CD14-positive monocyte (primary cell): ENCODE results near the gene DENND1A. TPM values are rescaled to one million over a fixed set of nuclear protein-coding genes. Genes with fewer than 3 reads are reported as not detected.

ENCODE experiments used
- DNase-seq, 3 donors: peaks; one replicate each; pipeline ENCODE4 v3.0.0-alpha.2; 2011 to 2022
- H2AFZ ChIP-seq: 2 replicates; pipeline ENCODE4 v1.6.0; 2012; ENCODE audit warnings: mild to moderate bottlenecking, low read depth, low read length, inconsistent platforms; ENCODE audit not compliant: insufficient read depth, poor library complexity, severe bottlenecking
- H3K27ac ChIP-seq, 2 donors: 1 replicate in 1 of 2; 2 replicates in 1 of 2; pipeline ENCODE4 v1.5.1; 2012 to 2013; ENCODE audit warnings: low read length in 2 of 2, control low read depth in 1 of 2, inconsistent platforms in 1 of 2, low read depth in 1 of 2, mild to moderate bottlenecking in 1 of 2
- H3K27me3 ChIP-seq, 2 donors: one replicate each; pipeline versions ENCODE4 v1.6.0 to v1.6.1; 2011 to 2013; ENCODE audit warnings: low read length in 2 of 2; ENCODE audit not compliant: control insufficient read depth in 2 of 2, insufficient read depth in 2 of 2
- H3K36me3 ChIP-seq, 2 donors: replicated peaks in 1 of 2; 1 replicate in 1 of 2; 2 replicates in 1 of 2; pipeline versions ENCODE4 v1.5.1 to v1.6.1; 2012 to 2013; ENCODE audit warnings: low read length in 2 of 2, control low read depth in 1 of 2, inconsistent platforms in 1 of 2, mild to moderate bottlenecking in 1 of 2; ENCODE audit not compliant: insufficient read depth in 2 of 2, control insufficient read depth in 1 of 2
- H3K4me1 ChIP-seq, 2 donors: 1 replicate in 1 of 2; 2 replicates in 1 of 2; pipeline versions ENCODE4 v1.5.1 to v1.6.1; 2012 to 2013; ENCODE audit warnings: low read length in 2 of 2, control low read depth in 1 of 2, inconsistent platforms in 1 of 2, mild to moderate bottlenecking in 1 of 2, moderate library complexity in 1 of 2; ENCODE audit not compliant: insufficient read depth in 2 of 2, control insufficient read depth in 1 of 2
- H3K4me2 ChIP-seq: replicated peaks from 2 replicates; pipeline ENCODE3; 2012; ENCODE audit warnings: low read length, moderate library complexity, mild to moderate bottlenecking; ENCODE audit not compliant: poor library complexity, severe bottlenecking; ENCODE audit errors: extremely low read depth
- H3K4me3 ChIP-seq, 3 experiments: fragments of 200-600 bp in 1 of 3; sonication (generic) in 1 of 3; replicated peaks in 1 of 3; 1 replicate in 2 of 3; 2 replicates in 1 of 3; pipeline ENCODE4 v1.5.1; 2011 to 2013; ENCODE audit warnings: low read length in 3 of 3, mild to moderate bottlenecking in 3 of 3, control low read depth in 2 of 3, low read depth in 2 of 3, inconsistent platforms in 1 of 3, moderate library complexity in 1 of 3
- H3K79me2 ChIP-seq: 2 replicates; pipeline ENCODE4 v1.6.0; 2012; ENCODE audit warnings: mild to moderate bottlenecking, control low read depth, inconsistent platforms, low read length, moderate library complexity; ENCODE audit not compliant: insufficient read depth
- H3K9ac ChIP-seq: 2 replicates; pipeline ENCODE4 v1.6.0; 2017; ENCODE audit warnings: low read length, mild to moderate bottlenecking; ENCODE audit not compliant: insufficient read depth, poor library complexity, severe bottlenecking
- H3K9me3 ChIP-seq, 2 donors: replicated peaks in 1 of 2; 1 replicate in 1 of 2; 2 replicates in 1 of 2; pipeline versions ENCODE4 v1.5.1 to v1.6.1; 2012 to 2013; ENCODE audit warnings: low read length in 2 of 2, control low read depth in 1 of 2; ENCODE audit not compliant: control insufficient read depth in 1 of 2, insufficient read depth in 1 of 2
- H4K20me1 ChIP-seq: 2 replicates; pipeline ENCODE4 v1.6.0; 2012; ENCODE audit warnings: mild to moderate bottlenecking, low read length, control low read depth, moderate library complexity; ENCODE audit not compliant: insufficient read depth
- H3K27ac Mint-ChIP-seq, 7 donors: one replicate each; pipeline ENCODE4 v1.8.0; 2020; ENCODE audit warnings: mild to moderate bottlenecking in 7 of 7, mixed read lengths in 7 of 7, moderate library complexity in 6 of 7, inconsistent platforms in 2 of 7
- H3K27me3 Mint-ChIP-seq, 3 donors: one replicate each; pipeline ENCODE4 v1.8.0; 2021 to 2022; ENCODE audit warnings: low read depth in 3 of 3, mild to moderate bottlenecking in 3 of 3, mixed read lengths in 3 of 3, moderate library complexity in 3 of 3, inconsistent platforms in 1 of 3
- H3K36me3 Mint-ChIP-seq, 2 donors: one replicate each; pipeline ENCODE4 v1.8.0; 2020; ENCODE audit warnings: mixed read lengths in 2 of 2, inconsistent platforms in 1 of 2, mild to moderate bottlenecking in 1 of 2
- H3K4me1 Mint-ChIP-seq: one replicate; pipeline ENCODE4 v1.8.0; 2020; ENCODE audit warnings: mild to moderate bottlenecking, mixed read lengths
- H3K4me3 Mint-ChIP-seq, 2 donors: one replicate each; pipeline ENCODE4 v1.8.0; 2020; ENCODE audit warnings: mild to moderate bottlenecking in 2 of 2, mixed read lengths in 2 of 2, moderate library complexity in 1 of 2
- H3K9me3 Mint-ChIP-seq, 7 donors: one replicate each; pipeline ENCODE4 v1.8.0; 2020 to 2022; ENCODE audit warnings: mixed read lengths in 7 of 7, mild to moderate bottlenecking in 6 of 7, moderate library complexity in 6 of 7, inconsistent platforms in 2 of 7
- CTCF ChIP-seq: fragments of 200-600 bp; IDR thresholded peaks from one replicate; pipeline ENCODE4 v1.8.0; 2022; ENCODE audit warnings: antibody characterized with exemption, mild to moderate bottlenecking
- WGBS: methylation state at CpG from one replicate; pipeline ENCODE4 v1.1.5; 2013; ENCODE audit warnings: missing lambda C conversion rate; ENCODE audit not compliant: insufficient coverage; 5-methylcytosine and 5-hydroxymethylcytosine counted together
- intact Hi-C, 2 donors: fragments of 100-400 bp; cut with micrococcal nuclease; formaldehyde crosslinking; loops; one replicate each; pipeline versions ENCODE4 v1.15.0 to v1.15.1; 2023
- polyA plus RNA-seq, 3 donors: library from polyadenylated mRNA; depleted of rRNA in 1 of 3; unstranded in 2 of 3; stranded (reverse) in 1 of 3; fragments of 300-500 nt in 2 of 3; fragments of >200 nt in 1 of 3; fragmentation: Illumina TruSeq in 2 of 3; gene quantifications; 1 replicate in 2 of 3; 2 replicates in 1 of 3; pipeline ENCODE4 v1.2.3, GENCODE V29; 2012 to 2021

Gene DENND1A
- polyA plus RNA-seq, 3 donors: 24.8 to 73.0 (median 29.4) TPM

DNA sequence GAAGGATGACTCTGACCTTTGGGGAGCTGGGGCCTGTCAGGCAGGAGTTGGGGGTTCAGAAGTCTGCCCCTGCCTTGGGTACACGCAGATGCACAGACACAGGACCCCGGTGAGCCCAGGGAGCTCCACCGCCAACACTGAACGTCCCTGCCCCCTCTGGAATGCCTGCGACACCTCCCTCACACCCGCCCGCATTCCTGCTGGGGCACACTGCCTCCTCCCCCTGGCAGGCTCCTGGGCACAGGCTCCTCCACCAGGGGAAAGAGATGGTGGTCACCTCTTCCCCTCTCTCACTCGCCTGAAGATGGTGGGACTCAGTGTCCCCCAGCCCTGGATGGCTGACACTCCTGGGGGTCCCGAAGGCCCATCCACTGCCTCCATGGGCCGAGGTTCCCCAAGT is 561.9 kb downstream of the DENND1A start:
- H3K9ac ChIP-seq: no peak overlapping the region
- H3K27ac Mint-ChIP-seq: no peak overlapping the region

GRCh38 chr9:123365881-123366528 is 563.9 kb downstream of the DENND1A start:
- intact Hi-C loops: no loop called here
- Mint-ChIP-seq H3K27me3 (peaks cover 20 to 27% (median 20%) of the 10 kb centered on the region in 3 donors), H3K27ac (no peak overlapping the region), H3K9me3 (peaks cover 0 to 2% (median 0%) of the 10 kb centered on the region in 7 donors), H3K36me3 (no peaks in the 10 kb centered on the region), H3K4me3 (no peak overlapping the region), H3K4me1 (no peaks in the 10 kb centered on the region)
- DNase-seq: no peak
- Histone ChIP-seq H3K4me3 (no peak overlapping the region), H3K79me2 (no peaks in the 10 kb centered on the region), H3K9me3 (no peaks in the 10 kb centered on the region), H3K4me2 (no peak overlapping the region), H4K20me1 (no peaks in the 10 kb centered on the region), H3K27me3 (peaks cover 0 to 2% of the 10 kb centered on the region in 2 donors), H3K9ac (no peak overlapping the region), H3K27ac (no peak overlapping the region), H2AFZ (no peak overlapping the region), H3K36me3 (no peaks in the 10 kb centered on the region), H3K4me1 (no peaks in the 10 kb centered on the region)
- WGBS: 39% methylated on average over 64 of the region's 67 CpGs
- TF ChIP-seq CTCF: no peak

More for the DNA sequence above, 561.9 kb downstream of the DENND1A start:
- DNase-seq: no peak
- Mint-ChIP-seq H3K4me3 (no peak overlapping the region), H3K9me3 (peaks cover 0 to 5% (median 0%) of the 10 kb centered on the region in 7 donors), H3K4me1 (peaks cover 3% of the 10 kb centered on the region), H3K36me3 (peaks cover 0 to 2% of the 10 kb centered on the region in 2 donors), H3K27me3 (peaks cover 32 to 44% (median 38%) of the 10 kb centered on the region in 3 donors)
- TF ChIP-seq CTCF: no peak
- Histone ChIP-seq H4K20me1 (no peaks in the 10 kb centered on the region), H2AFZ (no peak overlapping the region), H3K36me3 (no peaks in the 10 kb centered on the region), H3K4me1 (no peaks in the 10 kb centered on the region), H3K9me3 (no peaks in the 10 kb centered on the region), H3K4me2 (no peak overlapping the region), H3K27me3 (peaks cover 0 to 19% of the 10 kb centered on the region in 2 donors), H3K27ac (no peak overlapping the region), H3K79me2 (no peaks in the 10 kb centered on the region), H3K4me3 (no peak overlapping the region)
- intact Hi-C loops: no loop called here
- 87% methylated on average over 6 of the region's 10 CpGs for WGBS
